Activated CD8-positive, alpha-beta memory T cell treated with anti-CD3 and anti-CD28 coated beads, Interleukin-2, amount 50 U/mL, for 1 hour (primary cell): Measurements from ENCODE around the gene NCAPG2.

Experiments used
- DNase-seq: peaks from one replicate; pipeline ENCODE4 v3.0.0-alpha.2; 2020; ENCODE audit errors: extremely low read depth

Gene NCAPG2, protein sequence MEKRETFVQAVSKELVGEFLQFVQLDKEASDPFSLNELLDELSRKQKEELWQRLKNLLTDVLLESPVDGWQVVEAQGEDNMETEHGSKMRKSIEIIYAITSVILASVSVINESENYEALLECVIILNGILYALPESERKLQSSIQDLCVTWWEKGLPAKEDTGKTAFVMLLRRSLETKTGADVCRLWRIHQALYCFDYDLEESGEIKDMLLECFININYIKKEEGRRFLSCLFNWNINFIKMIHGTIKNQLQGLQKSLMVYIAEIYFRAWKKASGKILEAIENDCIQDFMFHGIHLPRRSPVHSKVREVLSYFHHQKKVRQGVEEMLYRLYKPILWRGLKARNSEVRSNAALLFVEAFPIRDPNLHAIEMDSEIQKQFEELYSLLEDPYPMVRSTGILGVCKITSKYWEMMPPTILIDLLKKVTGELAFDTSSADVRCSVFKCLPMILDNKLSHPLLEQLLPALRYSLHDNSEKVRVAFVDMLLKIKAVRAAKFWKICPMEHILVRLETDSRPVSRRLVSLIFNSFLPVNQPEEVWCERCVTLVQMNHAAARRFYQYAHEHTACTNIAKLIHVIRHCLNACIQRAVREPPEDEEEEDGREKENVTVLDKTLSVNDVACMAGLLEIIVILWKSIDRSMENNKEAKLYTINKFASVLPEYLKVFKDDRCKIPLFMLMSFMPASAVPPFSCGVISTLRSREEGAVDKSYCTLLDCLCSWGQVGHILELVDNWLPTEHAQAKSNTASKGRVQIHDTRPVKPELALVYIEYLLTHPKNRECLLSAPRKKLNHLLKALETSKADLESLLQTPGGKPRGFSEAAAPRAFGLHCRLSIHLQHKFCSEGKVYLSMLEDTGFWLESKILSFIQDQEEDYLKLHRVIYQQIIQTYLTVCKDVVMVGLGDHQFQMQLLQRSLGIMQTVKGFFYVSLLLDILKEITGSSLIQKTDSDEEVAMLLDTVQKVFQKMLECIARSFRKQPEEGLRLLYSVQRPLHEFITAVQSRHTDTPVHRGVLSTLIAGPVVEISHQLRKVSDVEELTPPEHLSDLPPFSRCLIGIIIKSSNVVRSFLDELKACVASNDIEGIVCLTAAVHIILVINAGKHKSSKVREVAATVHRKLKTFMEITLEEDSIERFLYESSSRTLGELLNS

DNA sequence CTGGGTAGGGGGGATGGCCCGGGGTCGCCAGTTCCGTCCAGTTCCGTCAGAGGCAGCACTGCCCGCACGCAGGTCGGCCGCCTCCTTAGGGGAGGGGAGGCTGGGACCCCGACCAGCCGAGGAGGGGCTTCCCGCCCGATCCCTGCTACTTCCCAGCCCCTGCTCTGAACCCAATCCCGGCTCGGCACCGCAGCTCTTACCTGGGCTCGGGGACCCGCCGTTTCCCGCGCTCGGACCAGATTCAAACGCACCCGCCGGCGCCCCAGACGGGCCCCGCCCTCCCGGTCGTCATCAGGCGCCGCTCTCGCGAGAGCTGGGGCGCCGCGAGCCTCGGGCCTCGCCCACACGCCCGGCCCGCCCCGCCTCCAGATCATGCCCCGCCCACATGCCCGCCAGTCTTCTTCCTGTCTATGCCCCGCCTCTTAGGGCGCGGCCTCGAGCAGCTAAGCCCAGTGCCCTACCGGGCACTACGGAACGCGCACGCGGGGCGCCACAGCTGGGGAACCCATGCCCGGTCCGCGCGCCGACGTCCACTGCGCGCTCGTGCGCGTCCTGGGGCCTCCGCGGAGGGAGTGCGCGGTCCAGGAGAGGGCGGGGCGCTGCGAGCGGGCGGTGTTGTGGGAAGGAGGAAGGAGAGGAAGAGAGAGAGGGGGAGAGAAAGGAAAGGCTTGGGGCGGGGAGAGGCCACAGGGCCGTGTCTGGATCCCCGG lies at the start of gene NCAPG2:
Gene NCAPG2 (minus strand): TSS at position 281 of the 710 bp plus-strand sequence. CDS start 2,905 bp downstream, outside the sequence.
- peak; percentile 88 for DNase-seq

DNA sequence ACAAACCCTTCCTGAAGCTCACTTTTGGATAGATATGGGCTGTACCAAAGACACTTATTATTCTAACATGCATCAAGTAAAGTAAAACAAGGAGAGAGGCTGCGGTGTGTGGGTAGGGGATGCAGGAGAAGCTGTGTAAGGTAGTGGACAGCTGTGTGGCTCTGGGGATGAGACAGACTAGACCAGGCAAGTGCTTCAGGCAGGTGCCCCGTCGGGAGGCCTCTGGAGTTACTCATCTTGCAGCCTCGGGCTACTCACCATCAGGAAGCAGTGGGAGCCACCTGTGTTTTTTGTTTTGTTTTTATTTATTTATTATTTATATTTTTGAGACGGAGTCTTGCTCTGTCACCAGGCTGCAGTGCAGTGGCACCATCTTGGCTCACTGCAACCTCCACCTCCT lies 49.3 kb upstream of the NCAPG2 start:
- no peak for DNase-seq

DNA sequence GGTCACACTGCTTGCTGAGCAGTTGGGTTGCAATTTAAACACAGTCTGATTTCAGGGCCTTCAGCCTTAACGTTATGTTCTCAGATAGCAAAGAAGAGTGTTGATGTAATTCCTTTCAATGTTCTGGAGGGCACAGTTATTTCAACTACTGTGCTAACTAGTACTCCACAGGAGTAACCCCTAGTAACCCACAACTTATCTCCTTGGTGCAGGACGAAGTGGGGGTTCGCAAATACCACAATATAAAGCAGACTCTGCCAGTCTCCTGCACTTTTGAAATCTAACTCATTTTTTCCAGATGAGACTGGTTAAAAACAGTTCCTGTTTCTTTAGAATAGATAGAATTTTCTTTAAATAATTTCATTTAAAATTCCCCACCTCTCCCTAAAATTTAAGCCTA lies 47.1 kb upstream of the NCAPG2 start:
- DNase-seq = no peak

DNA sequence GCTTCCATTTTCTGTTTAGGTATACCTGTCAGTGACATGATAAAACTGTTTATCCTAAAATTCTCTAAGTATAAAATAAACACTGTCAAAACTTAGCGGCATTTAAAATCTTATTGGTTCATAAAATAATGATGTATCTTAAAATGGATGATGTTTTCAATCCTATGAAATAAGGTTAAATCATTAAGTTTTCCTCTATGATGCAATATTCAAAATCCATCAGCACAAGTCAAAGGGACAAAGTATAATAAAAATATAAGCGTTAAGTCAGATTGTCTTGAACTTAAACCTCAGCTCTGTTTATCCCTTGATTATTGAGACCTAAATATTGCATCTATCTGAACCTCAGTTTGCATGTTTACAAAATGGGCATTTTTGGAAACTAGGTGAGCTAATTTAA lies 46.6 kb upstream of the NCAPG2 start:
- no peak for DNase-seq

DNA sequence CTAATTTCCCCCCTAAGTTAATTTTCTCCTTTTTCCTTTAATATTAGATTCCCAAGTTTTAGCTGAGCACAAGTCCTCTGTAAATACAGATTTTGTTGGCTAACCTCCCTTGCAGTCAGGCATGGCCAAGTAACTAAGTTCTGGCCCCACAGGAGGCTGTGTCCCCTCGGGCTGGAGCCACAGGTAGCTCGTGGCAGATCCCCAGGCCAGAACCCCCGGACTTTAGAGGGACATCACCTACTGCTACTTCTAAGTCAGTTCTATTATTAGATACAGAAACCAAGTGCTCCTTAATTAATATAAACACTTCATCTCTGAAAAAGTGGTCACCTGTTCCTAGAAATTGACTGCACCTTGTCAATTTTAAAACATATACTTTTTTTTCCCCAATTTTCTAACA lies 46.1 kb upstream of the NCAPG2 start:
- no peak for DNase-seq

DNA sequence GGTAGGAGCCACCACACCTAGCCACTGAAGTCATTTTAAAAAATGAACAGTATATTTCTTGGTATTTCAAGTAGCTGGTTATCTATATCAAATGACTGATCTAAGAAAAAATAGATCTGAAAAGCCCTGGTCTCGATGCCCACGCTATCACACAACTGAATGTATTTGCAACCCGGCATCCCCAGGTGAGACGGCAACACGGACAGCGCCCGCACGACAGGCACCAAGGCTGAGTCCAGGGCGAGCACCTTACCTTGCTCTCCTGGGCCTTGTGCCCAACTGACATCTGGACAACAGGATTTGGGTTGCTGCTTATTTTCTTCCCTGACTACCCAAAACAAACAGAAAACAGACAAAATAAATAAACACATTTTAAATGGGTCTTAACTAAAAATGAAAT lies 44.8 kb upstream of the NCAPG2 start:
- no peak for DNase-seq

DNA sequence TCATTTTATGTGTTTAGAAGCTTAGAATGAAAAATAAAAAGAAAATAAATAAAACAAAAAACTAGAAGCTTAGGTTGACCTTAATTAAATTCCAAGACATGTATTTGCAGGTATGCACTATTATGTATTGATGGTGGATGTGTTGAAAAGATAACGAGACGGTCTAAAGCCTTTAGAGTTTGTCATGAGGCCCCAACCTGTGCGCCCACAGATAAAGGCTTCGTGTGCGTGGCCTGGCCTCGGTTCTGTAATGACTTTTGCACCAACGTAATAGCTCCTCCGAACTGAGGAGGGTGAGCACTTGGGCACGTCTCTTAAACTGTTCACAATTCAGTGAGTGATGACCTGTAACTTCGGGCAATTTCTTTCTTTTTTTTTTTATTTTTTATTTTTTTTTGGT lies 43.7 kb upstream of the NCAPG2 start:
- no peak for DNase-seq

DNA sequence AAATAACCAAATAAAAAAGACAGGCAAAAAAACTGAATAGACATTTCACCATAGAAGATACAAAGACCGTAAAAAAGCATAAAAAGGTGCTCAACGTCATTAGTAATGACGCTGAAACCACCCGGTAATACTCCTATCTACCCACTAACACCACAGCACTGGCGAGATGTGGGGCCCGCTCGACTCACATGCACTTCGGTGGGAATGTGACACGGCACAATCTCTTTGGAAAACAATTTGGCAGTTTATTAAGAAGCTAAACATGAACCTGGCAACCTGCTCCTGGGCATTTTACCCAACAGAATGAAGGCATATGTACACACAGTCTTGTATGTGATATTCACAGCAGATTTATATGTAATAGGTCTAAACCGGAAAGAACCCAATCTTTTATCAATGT lies 42.8 kb upstream of the NCAPG2 start:
- no peak for DNase-seq

DNA sequence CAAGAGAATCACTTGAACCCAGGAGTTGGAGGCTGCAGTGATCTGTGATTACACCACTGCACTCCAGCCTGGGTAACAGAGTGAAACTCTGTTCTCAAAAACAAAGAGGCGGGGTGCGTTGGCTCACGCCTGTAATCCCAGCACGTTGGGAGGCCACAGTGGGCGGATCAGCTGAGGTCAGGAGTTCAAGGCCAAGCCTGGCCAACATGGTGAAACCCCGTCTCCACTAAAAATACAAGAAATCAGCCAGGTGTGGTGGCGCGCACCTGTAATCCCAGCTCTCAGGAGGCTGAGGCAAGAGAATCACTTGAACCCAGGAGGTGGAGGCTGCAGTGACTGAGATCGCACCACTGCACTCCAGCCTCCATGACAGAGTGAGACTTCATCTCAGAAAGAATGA lies 42.4 kb upstream of the NCAPG2 start:
- DNase-seq = no peak

DNA sequence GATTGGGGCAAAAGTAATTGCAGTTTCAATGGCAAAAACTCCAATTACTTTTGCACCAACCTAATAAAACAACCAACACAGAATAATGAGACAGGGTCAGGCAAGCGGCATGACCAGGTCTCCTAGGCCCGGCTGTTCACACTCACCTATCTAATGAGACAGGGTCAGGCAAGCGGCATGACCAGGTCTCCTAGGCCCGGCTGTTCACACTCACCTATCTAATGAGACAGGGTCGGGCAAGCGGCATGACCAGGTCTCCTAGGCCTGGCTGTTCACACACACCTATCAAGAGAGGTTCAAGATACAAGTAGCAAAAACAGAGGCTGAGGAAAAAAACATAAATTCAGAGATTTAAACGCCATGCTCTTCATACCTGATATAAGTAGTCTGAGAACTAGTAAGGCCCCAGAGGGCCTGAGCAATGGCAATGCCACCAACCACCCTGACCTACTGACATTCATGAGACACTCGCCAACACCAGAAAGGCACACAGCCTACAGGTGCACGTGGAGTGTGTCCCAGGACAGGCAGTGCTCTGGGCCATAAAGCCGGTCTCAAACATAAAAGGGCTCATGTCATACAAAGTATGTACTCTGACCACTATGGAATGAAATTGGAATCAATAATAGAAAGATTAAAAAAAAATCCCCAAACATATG lies 40.6 kb upstream of the NCAPG2 start:
- DNase-seq = no peak

DNA sequence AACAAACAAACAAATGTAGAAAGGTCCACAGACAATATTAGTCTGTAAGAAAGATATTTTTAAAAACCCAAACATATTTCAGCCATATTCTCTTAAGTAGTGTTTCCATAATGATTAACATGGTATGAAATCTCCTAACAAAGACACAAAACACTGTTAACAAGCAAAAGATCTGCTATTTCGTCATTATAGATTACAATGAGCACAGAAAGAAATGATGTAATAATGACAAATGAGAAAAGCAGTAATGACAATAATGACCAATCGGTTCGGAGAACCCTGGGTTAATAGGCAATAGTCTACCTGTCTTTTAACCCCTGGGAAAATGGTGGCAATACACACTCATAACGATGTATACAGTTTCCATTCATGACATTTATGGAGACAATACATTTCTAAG lies 39.5 kb upstream of the NCAPG2 start:
- DNase-seq = no peak

DNA sequence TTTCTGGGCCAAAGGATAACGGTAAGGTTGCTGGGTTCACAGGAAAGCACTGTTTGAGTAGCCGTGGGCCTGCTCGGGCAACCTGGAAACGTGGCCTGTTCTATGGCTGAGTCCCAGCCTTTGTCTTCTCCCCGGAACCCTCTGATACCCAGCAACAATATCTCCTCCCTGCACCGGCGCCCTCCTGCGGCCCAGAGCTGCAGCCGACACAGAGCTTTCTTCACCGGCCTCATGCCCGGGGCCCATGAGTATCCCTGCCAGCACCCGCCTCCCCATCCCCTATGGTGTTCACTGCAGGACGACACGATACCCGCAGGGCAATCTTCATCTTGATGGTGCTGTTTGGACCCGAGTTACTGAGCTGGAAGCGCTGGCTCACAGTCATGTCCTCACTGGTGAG lies 38.6 kb upstream of the NCAPG2 start:
- no peak for DNase-seq

DNA sequence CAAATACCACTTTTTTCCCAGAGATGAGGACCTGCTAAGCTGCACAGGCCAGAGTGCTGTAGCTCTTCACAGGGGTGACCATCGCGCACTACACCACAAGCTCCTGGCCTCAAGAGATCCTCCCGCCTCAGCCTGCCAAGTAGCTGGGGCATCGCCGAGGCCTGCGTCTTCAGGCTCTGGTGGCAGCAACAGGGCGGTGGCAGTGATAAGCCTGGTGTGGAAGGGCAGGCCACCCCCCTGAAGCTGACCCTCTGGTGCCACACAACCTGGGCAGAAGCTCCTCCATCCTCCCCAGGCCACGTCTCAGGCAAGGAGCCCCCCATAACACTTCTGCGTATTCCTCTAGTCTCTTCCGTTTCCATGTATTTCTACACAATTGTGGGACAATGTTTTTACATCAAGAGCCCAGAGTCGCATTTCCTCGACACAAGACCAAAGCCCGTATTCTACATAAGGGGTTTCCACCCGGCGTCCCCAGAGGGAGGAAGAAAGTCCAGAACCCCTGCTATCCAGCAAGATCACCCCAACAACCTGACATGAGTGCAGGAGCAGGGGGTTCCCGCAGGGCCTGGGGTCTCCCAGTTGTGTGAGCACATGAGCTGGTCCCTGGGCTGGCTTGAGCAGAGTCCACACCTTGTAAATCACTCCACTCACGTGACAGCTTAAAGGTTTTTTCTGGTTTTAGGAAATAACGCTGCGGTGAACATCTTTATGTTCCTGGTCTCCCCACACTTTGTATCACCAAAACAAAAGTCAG lies 37.6 kb upstream of the NCAPG2 start:
- DNase-seq = no peak

DNA sequence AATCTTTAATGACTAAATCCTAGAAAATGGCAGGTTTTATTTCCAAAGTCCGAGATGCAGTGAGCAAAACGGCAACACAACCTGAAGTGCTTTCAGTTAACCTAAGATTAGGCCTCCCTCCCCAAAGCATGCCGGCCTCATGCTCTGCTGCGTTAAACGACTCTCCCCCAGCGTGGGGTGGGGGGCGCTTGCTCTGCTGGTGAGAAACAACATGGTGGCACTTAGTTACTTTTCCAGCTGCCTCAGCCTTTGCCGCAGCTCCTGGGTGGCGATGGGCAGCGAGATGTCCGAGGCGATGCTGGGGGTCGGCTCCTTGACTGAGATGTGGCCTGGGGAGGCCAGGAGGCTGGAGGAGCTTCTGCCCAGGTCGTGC lies 36.7 kb upstream of the NCAPG2 start:
- DNase-seq = no peak

DNA sequence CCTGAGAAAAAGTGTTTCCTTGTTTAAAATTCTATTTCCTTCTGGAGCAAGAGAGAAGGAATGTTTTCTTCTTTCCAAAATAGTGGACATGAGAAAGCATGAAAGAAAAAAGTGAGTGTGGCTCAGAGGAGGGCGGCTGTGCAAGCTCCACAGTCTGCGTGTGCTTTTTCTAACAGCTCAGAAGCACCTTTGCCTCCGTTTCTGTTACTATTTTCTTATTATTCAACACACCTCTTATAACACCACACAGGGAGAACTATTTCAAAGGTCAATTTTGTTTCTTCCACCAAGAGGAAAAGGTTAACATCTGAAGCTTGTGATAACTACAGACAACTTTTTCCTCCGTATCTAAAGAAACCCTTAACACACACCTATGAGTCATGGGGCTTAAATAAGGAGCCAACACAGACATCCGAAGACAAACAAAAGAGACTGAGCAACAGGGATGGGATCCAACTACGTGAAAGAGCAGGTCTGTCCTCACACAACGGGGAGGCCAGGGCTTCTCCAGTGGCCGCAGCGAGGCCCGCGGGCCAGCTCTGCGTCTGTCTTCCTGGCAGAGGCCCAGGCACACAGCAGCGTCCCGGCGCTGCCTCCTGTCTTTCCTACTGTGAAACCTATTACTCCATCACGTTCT lies 36.2 kb upstream of the NCAPG2 start:
- DNase-seq = no peak

DNA sequence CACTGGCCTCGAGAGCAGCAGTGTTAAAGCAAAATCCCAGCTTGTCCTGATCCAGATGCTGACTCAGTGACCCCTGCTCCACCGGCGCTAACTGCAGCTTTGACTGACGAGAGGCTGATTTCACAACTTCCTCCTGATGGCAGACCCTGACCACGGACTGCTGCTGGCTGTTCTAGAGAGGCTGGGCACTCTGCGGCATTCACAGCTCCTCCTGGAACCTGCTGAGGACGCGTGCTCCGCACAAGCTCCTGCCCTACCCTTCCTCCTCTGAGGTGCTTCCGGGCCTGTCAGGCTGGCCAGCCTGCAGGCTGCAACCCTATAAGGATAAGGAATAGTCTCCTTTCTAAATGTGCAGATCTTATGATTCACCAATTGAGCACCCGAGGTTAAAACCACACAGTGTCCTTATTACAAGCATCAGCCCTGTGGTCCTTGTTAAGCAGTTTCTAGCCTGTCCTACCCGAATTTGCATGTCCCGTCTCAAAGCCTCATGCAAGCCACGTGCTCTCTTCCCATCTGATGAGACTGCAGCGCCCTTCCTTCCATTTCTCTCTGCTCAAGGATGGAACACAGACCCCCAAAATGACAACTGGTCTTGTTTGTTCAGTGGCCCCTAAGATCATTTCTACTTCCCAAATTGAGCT lies 35.5 kb upstream of the NCAPG2 start:
- no peak for DNase-seq

DNA sequence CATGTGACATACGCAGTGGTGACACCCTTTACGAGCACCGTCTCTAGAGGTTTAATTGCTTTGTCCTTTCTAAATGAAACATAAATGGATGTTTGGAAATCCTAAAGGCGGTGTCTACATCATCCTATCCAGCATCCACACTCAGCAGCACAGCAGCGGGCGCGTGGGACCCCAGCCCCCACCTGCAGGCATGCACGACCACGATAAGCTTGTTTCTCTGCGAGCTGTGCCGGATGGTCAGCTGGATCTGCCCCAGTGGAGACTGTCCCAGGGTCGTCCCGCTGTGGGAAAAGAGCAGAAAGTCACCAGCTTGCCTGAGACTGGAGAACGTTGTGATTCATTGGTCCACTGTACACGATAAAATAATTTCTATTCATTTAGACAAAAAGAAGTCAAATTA lies 34.2 kb upstream of the NCAPG2 start:
- no peak for DNase-seq

DNA sequence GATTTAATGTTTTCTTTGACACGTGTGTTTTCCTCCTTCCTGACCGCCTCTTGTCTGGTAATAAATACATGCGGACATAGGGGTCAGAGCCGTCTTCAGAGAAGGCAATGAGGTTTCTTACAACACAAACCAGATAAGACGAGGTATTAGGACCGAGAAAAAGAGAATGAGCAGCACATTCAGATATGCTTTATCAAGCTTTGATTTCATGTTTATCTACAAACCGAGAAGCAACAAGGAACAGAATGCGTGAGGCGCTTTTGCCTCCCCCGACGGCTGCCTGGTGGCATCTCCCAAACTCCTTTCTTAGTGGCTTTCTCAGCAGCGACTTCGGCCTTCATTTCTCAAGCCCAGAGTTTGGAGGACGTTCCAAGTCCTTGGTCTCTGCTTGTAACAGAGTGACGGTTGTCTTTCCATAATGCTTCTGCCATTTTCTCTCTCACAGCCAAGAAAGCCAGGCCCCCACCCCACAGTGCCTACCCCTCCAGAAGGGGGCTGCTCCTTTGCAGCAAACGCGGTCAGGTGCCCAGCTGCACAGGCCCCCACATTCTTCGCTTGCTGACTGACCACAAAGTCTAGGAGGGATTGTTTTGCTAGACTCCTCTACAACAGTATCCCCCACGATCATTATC lies 32.6 kb upstream of the NCAPG2 start:
- DNase-seq = no peak

DNA sequence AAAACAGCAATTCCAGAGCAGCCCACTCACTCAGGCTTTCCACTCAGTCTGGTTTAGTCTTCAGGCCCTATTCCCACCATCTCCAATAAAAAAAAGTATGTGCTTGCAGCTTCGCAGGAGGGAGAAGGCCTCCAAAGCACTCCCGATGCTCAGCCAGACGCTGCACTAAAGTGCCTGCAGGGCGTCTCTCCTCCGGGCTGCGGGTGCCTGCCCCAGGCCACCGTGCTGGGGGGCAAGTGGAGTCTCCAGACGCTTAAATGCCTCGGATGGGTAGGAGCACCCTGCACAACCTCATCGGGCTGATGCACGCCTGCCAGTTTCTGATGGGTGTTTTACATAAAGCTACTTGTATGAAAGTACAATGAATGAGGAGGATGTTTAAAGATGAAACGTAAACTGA lies 31.3 kb upstream of the NCAPG2 start:
- DNase-seq = no peak
